ENCODE results near the gene ADAMTSL5. TPM values are rescaled to one million over a fixed set of nuclear protein-coding genes. Genes with fewer than 3 reads are reported as not detected.
"Not testable (repeated sequence)": the region's sequence is repeated elsewhere in the genome, so short reads cannot be mapped to it uniquely, and the experiment has no call there.

The ADAMTSL5 gene
- total RNA-seq, 4 donors from 2014 or later, result 0.83 to 4.1 (median 2.4) TPM

DNA sequence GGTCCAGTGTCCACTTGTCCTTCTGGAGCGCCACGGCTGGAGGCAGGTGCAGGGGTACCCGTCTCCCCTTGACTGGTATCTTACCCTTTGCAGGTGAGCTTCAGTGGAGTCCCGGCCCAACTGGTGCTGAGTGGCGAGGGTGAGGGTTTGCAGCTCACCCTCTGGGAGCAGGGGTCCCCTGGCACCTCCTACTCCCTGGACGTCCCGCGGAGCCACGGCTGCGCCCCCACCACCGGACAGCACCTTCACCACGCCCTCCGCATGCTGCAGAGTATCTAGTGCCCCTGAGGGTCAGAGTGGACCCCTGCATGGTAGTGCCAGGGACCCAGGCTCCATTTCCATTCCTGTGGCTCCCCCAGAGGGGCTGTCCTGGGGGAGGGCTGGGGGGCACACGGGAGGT is 22.2 kb upstream of the ADAMTSL5 start:
- 89% methylated on average over 8 of the region's 14 CpGs for WGBS
- Histone ChIP-seq H3K27ac (no peak overlapping the region), H3K36me3 (no peaks in the 10 kb centered on the region), H3K27me3 (peaks cover 53% of the 10 kb centered on the region), H3K4me3 (no peak overlapping the region), H3K9me3 (no peaks in the 10 kb centered on the region), H3K4me1 (peaks cover 6% of the 10 kb centered on the region)
- no peak for TF ChIP-seq POLR2A (IDR thresholded peaks at IDR 0.05)
- TF ChIP-seq POLR2AphosphoS5 (IDR thresholded peaks at IDR 0.05), result no peak
- TF ChIP-seq EP300 (IDR thresholded peaks at IDR 0.05), result no peak
- TF ChIP-seq, protein P1, sequence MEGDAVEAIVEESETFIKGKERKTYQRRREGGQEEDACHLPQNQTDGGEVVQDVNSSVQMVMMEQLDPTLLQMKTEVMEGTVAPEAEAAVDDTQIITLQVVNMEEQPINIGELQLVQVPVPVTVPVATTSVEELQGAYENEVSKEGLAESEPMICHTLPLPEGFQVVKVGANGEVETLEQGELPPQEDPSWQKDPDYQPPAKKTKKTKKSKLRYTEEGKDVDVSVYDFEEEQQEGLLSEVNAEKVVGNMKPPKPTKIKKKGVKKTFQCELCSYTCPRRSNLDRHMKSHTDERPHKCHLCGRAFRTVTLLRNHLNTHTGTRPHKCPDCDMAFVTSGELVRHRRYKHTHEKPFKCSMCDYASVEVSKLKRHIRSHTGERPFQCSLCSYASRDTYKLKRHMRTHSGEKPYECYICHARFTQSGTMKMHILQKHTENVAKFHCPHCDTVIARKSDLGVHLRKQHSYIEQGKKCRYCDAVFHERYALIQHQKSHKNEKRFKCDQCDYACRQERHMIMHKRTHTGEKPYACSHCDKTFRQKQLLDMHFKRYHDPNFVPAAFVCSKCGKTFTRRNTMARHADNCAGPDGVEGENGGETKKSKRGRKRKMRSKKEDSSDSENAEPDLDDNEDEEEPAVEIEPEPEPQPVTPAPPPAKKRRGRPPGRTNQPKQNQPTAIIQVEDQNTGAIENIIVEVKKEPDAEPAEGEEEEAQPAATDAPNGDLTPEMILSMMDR (IDR thresholded peaks at IDR 0.05), result no peak
- no peak for DNase-seq (ENCODE audit: low spot score in 2 of 2)

- Histone ChIP-seq H3K4me1 (peaks cover under 1% of the 10 kb centered on the region), H3K36me3 (no peaks in the 10 kb centered on the region), H3K27me3 (peaks cover 61% of the 10 kb centered on the region), H3K27ac (no peak overlapping the region), H3K9me3 (no peaks in the 10 kb centered on the region), H3K4me3 (no peak overlapping the region)
- TF ChIP-seq, protein P1 (IDR thresholded peaks at IDR 0.05), result no peak
- TF ChIP-seq POLR2AphosphoS5 (IDR thresholded peaks at IDR 0.05) (no peak), POLR2A (IDR thresholded peaks at IDR 0.05) (no peak), EP300 (IDR thresholded peaks at IDR 0.05) (no peak)
- WGBS, result 83% methylated on average over 12 of the region's 23 CpGs
- no peak for DNase-seq (ENCODE audit: low spot score in 2 of 2)
Measured at GRCh38 chr19:1533510-1534150, 20.8 kb upstream of the ADAMTSL5 start.

- WGBS, result 91% methylated on average over 9 of the region's 9 CpGs
- Histone ChIP-seq H3K4me3 (no peak overlapping the region), H3K4me1 (no peaks in the 10 kb centered on the region), H3K27ac (no peak overlapping the region), H3K27me3 (peaks cover 64% of the 10 kb centered on the region), H3K9me3 (no peaks in the 10 kb centered on the region), H3K36me3 (no peaks in the 10 kb centered on the region)
- no peak for DNase-seq (ENCODE audit: low spot score in 2 of 2)
- TF ChIP-seq POLR2AphosphoS5 (IDR thresholded peaks at IDR 0.05), result no peak
- TF ChIP-seq POLR2A (IDR thresholded peaks at IDR 0.05), result no peak
- TF ChIP-seq, protein P1 (IDR thresholded peaks at IDR 0.05), result no peak
- no peak for TF ChIP-seq EP300 (IDR thresholded peaks at IDR 0.05)
Measured at GRCh38 chr19:1532003-1532402, 19.2 kb upstream of the ADAMTSL5 start.

GRCh38 chr19:1531587-1531986 is 18.8 kb upstream of the ADAMTSL5 start:
- H3K4me3 ChIP-seq, result no peak overlapping the region
- H3K4me1 ChIP-seq, result no peaks in the 10 kb centered on the region
- 87% methylated on average over 11 of the region's 11 CpGs for WGBS
- DNase-seq (ENCODE audit: low spot score in 2 of 2), result no peak
- H3K27me3 ChIP-seq, result peaks cover 67% of the 10 kb centered on the region
- H3K27ac ChIP-seq, result no peak overlapping the region
- no peaks in the 10 kb centered on the region for H3K36me3 ChIP-seq
- no peaks in the 10 kb centered on the region for H3K9me3 ChIP-seq
- TF ChIP-seq, protein P1 (IDR thresholded peaks at IDR 0.05), result no peak
- TF ChIP-seq EP300 (IDR thresholded peaks at IDR 0.05), result no peak
- no peak for TF ChIP-seq POLR2AphosphoS5 (IDR thresholded peaks at IDR 0.05)
- no peak for TF ChIP-seq POLR2A (IDR thresholded peaks at IDR 0.05)

GRCh38 chr19:1530856-1531255 is 18.0 kb upstream of the ADAMTSL5 start:
- 91% methylated on average over 11 of the region's 11 CpGs for WGBS

DNA sequence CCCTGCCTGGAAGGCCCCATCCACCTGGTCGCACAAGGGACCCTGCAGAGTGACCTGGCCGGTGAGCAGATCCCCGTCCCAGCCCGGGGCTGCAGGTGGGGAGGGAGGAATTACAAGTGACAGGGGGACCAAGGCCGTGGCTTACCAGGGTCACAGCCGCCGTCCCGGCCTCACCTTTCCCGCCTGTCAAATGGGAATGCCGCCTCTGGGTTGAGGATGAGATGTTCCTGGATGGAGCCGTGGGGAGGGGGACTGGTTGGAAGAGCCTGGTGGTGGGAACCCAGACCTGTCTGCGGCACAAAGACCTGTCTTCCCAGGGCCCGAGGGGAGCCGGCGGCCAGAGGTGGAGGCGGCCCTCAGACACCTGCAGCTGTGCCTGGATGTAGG is 16.6 kb upstream of the ADAMTSL5 start:
- Histone ChIP-seq H3K4me3 (no peak overlapping the region), H3K27ac (no peak overlapping the region), H3K36me3 (no peaks in the 10 kb centered on the region), H3K4me1 (peaks cover under 1% of the 10 kb centered on the region), H3K27me3 (peaks cover 82% of the 10 kb centered on the region), H3K9me3 (no peaks in the 10 kb centered on the region)
- DNase-seq (ENCODE audit: low spot score in 2 of 2), result no peak
- TF ChIP-seq, protein P1 (IDR thresholded peaks at IDR 0.05), result no peak
- no CpG with 5 or more reads among the region's 16 CpGs for WGBS

More at GRCh38 chr19:1530856-1531255, 18.0 kb upstream of the ADAMTSL5 start:
- H3K9me3 ChIP-seq; H3K36me3 ChIP-seq; H3K4me3 ChIP-seq; H3K4me1 ChIP-seq; DNase-seq (ENCODE audit: low spot score in 2 of 2); H3K27ac ChIP-seq: not testable (repeated sequence)
- H3K27me3 ChIP-seq, result peaks cover 74% of the 10 kb centered on the region

Data from suprapubic skin (tissue), 4 donors.